Endothelial cell of umbilical vein (primary cell): ENCODE measurements around the gene KPNA2. TPM values are rescaled to one million over a fixed set of nuclear protein-coding genes. Genes with fewer than 3 reads are reported as not detected.
"Not testable (repeated sequence)": the region's sequence is repeated elsewhere in the genome, so short reads cannot be mapped to it uniquely, and the experiment has no call there.

Experiments
- BruUV-seq: library from RNA; stranded (reverse); fragments of 400-500 nt; replicated peaks from 2 replicates; lab custom pipeline; 2021; lab: Mats Ljungman, UMichigan
- CTCF ChIA-PET: fragments of 300-600, 350-600 bp; sonication (Branson Sonifier 250); formaldehyde crosslinking; loops from one replicate; lab custom pipeline; 2021; ENCODE audit warnings: antibody characterized with exemption, inconsistent platforms; lab: Charles Lee
- POLR2A ChIA-PET: fragments of 300-600, 350-600 bp; sonication (Branson Sonifier 250); formaldehyde crosslinking; loops from one replicate; lab custom pipeline; 2021; ENCODE audit warnings: antibody characterized with exemption, inconsistent platforms; lab: Charles Lee
- DNase-seq: peaks from one replicate; pipeline ENCODE4 v3.0.0-alpha.2; 2011; ENCODE audit warnings: low read depth, low spot score
- FAIRE-seq: peaks from 2 replicates; lab custom pipeline; 2011; peaks lifted over from hg19 to GRCh38; lab: Jason Lieb, UNC
- H2AFZ ChIP-seq: 2 replicates; pipeline ENCODE4 v1.6.0; 2012; ENCODE audit warnings: low read depth, low read length, control low read depth, inconsistent platforms
- H3K27ac ChIP-seq: 2 replicates; pipeline ENCODE4 v1.5.1; 2011; ENCODE audit warnings: low read depth, mild to moderate bottlenecking, control low read depth, low read length, moderate library complexity; ENCODE audit not compliant: insufficient read depth
- H3K27me3 ChIP-seq, 2 experiments: 2 replicates each; pipeline versions ENCODE4 v1.6.0 to v1.6.1; 2011; ENCODE audit warnings: low read length in 2 of 2, mixed read lengths in 1 of 2; ENCODE audit not compliant: control insufficient read depth in 2 of 2, insufficient read depth in 2 of 2
- H3K36me3 ChIP-seq, 2 experiments: 2 replicates in 1 of 2; 3 replicates in 1 of 2; pipeline ENCODE4 v1.5.1; 2011; ENCODE audit warnings: low read length in 2 of 2, mild to moderate bottlenecking in 1 of 2, moderate library complexity in 1 of 2; ENCODE audit not compliant: control insufficient read depth in 2 of 2, insufficient read depth in 2 of 2; ENCODE audit errors: extremely low read depth in 1 of 2
- H3K4me1 ChIP-seq: 3 replicates; pipeline ENCODE4 v1.5.1; 2011; ENCODE audit warnings: mild to moderate bottlenecking, low read length; ENCODE audit not compliant: control insufficient read depth, insufficient read depth; ENCODE audit errors: extremely low read depth
- H3K4me2 ChIP-seq: 2 replicates; pipeline ENCODE4 v1.6.1; 2011; ENCODE audit warnings: low read length, control low read depth, mixed read lengths; ENCODE audit not compliant: insufficient read depth
- H3K4me3 ChIP-seq, 3 experiments: fragments of 200-600 bp in 1 of 3; sonication (generic), shearing (Covaris generic) in 1 of 3; replicated peaks in 1 of 3; 2 replicates each; pipeline ENCODE4 v1.5.1; 2011 to 2016; ENCODE audit warnings: control low read depth in 3 of 3, low read length in 3 of 3, mild to moderate bottlenecking in 2 of 3, inconsistent platforms in 1 of 3, low read depth in 1 of 3, moderate library complexity in 1 of 3; ENCODE audit not compliant: insufficient read depth in 1 of 3
- H3K79me2 ChIP-seq: 2 replicates; pipeline ENCODE4 v1.6.0; 2012; ENCODE audit warnings: low read length, inconsistent platforms; ENCODE audit not compliant: control insufficient read depth, insufficient read depth
- H3K9ac ChIP-seq: replicated peaks from 2 replicates; pipeline ENCODE3; 2011; ENCODE audit warnings: low read length, control low read depth; ENCODE audit not compliant: insufficient read depth; ENCODE audit errors: extremely low read depth
- H3K9me1 ChIP-seq: replicated peaks from 3 replicates; pipeline ENCODE4 v1.6.0; 2011; ENCODE audit warnings: mild to moderate bottlenecking, low read length; ENCODE audit not compliant: control insufficient read depth, insufficient read depth; ENCODE audit errors: extremely low read depth
- H3K9me3 ChIP-seq: replicated peaks from 2 replicates; pipeline ENCODE4 v1.5.1; 2012; ENCODE audit warnings: low read length, inconsistent platforms; ENCODE audit not compliant: control insufficient read depth, insufficient read depth
- H4K20me1 ChIP-seq: replicated peaks from 2 replicates; pipeline ENCODE3; 2011; ENCODE audit warnings: mild to moderate bottlenecking, low read length; ENCODE audit not compliant: control insufficient read depth, insufficient read depth; ENCODE audit errors: extremely low read depth
- CTCF ChIP-seq, 2 donors: IDR thresholded peaks; 1 replicate in 1 of 2; 2 replicates in 1 of 2; pipeline ENCODE4 v1.5.1; 2011; ENCODE audit warnings: low read length in 2 of 2, mild to moderate bottlenecking in 2 of 2, moderate library complexity in 2 of 2, control low read depth in 1 of 2, inconsistent platforms in 1 of 2, low read depth in 1 of 2; ENCODE audit not compliant: insufficient read depth in 1 of 2; ENCODE audit errors: extremely low read depth in 1 of 2
- EZH2 ChIP-seq: IDR thresholded peaks from 2 replicates; pipeline ENCODE4 v1.6.1; 2012; ENCODE audit warnings: borderline replicate concordance, low read depth, mild to moderate bottlenecking, moderate library complexity, low read length, inconsistent platforms; ENCODE audit not compliant: severe bottlenecking
- FOS ChIP-seq: IDR thresholded peaks from 2 replicates; pipeline ENCODE4 v1.6.1; 2011; ENCODE audit warnings: mild to moderate bottlenecking, low read length, moderate library complexity, borderline replicate concordance; ENCODE audit not compliant: insufficient read depth
- GATA2 ChIP-seq: IDR thresholded peaks from 2 replicates; pipeline ENCODE4 v1.7.0; 2011; ENCODE audit warnings: low read depth, mild to moderate bottlenecking, moderate library complexity, mixed read lengths, low read length; ENCODE audit not compliant: insufficient read length, insufficient read depth
- JUN ChIP-seq: IDR thresholded peaks from 2 replicates; pipeline ENCODE4 v1.6.1; 2011; ENCODE audit warnings: borderline replicate concordance, low read depth; ENCODE audit not compliant: insufficient read length, insufficient read depth
- MAX ChIP-seq: IDR thresholded peaks from 2 replicates; pipeline ENCODE4 v1.6.1; 2011; ENCODE audit not compliant: insufficient read depth, insufficient read length
- MYC ChIP-seq: IDR thresholded peaks from one replicate; pipeline ENCODE4 v1.6.1; 2011; ENCODE audit warnings: mild to moderate bottlenecking, low read depth, low read length
- POLR2A ChIP-seq: IDR thresholded peaks from 2 replicates; pipeline ENCODE4 v1.6.1; 2012; ENCODE audit warnings: low read depth, mild to moderate bottlenecking, control low read depth, low read length
- POLR2AphosphoS5 ChIP-seq: IDR thresholded peaks from 2 replicates; pipeline ENCODE4 v1.6.1; 2012; ENCODE audit warnings: low read depth, mild to moderate bottlenecking, control low read depth, low read length, moderate library complexity; ENCODE audit not compliant: insufficient read depth
- dilution Hi-C: fragments of 300-500 bp; cut with MboI; formaldehyde crosslinking; loops from one replicate; pipeline ENCODE4 v1.15.0; 2019; ENCODE audit warnings: low sequenced_read_pairs; ENCODE audit not compliant: extremely low pct_ligation_motif_present
- intact Hi-C: fragments of 100-400 bp; cut with micrococcal nuclease; formaldehyde crosslinking; loops from one replicate; pipeline ENCODE4 v1.10.0; 2022
- polyA plus RNA-seq, 4 experiments: library from polyadenylated mRNA; depleted of rRNA in 3 of 4; stranded (reverse) in 3 of 4; unstranded in 1 of 4; fragments of >200 nt; gene quantifications; 2 replicates each; pipeline versions ENCODE4 v1.2.1 to v1.2.3, GENCODE V29; 2011 to 2012; ENCODE audit warnings: missing spikeins in 1 of 4
- total RNA-seq: library from RNA; stranded (reverse); gene quantifications from 2 replicates; pipeline ENCODE4 v1.2.3, GENCODE V29; 2021

KPNA2 gene
- total and polyA plus RNA-seq, 2 donors (not counting 3 experiments of a cell fraction or from before 2014, with no cell fraction given): 252 to 382 TPM

- no peak overlapping the region for H2AFZ ChIP-seq
- no peaks in the 10 kb centered on the region for H3K36me3 ChIP-seq
- H4K20me1 ChIP-seq: no peaks in the 10 kb centered on the region
- FAIRE-seq (no peak), DNase-seq (no peak)
- H3K27me3 ChIP-seq: no peaks in the 10 kb centered on the region
- H3K9ac ChIP-seq: no peak overlapping the region
- CTCF ChIA-PET: interaction anchor here (1.3 to 1.4 kb wide), 2 partner anchors 23 to 120 kb away, joined by 3 to 4 read pairs; no protein-coding TSS in a partner anchor
- no peaks in the 10 kb centered on the region for H3K79me2 ChIP-seq
- no peak overlapping the region for H3K27ac ChIP-seq
- no TSS peak for BruUV-seq
- no peaks in the 10 kb centered on the region for H3K9me3 ChIP-seq
- H3K4me1 ChIP-seq: no peaks in the 10 kb centered on the region
- no peak overlapping the region for H3K4me3 ChIP-seq
- POLR2A ChIA-PET: no interaction called here
- dilution Hi-C loops (no loop called here), intact Hi-C loops (no loop called here)
- TF ChIP-seq EZH2 (no peak), MYC (no peak), GATA2 (no peak), CTCF (IDR thresholded peaks at IDR 0.05; ENCODE audit: extremely low read depth in 1 of 2, insufficient read depth in 1 of 2, low read depth in 1 of 2, low read length in 2 of 2) (no peak), MAX (no peak), FOS (no peak), JUN (no peak), POLR2AphosphoS5 (no peak), POLR2A (no peak)
- no peak overlapping the region for H3K4me2 ChIP-seq
- H3K9me1 ChIP-seq: no peaks in the 10 kb centered on the region
Observed at GRCh38 chr17:68080411-68081150, 45.0 kb downstream of the KPNA2 start.

- dilution Hi-C loops, H2AFZ ChIP-seq, H3K79me2 ChIP-seq, intact Hi-C loops, H3K4me1 ChIP-seq, H4K20me1 ChIP-seq, H3K9me1 ChIP-seq, H3K9me3 ChIP-seq, H3K27ac ChIP-seq, H3K36me3 ChIP-seq, H3K4me3 ChIP-seq, POLR2A ChIA-PET, H3K9ac ChIP-seq, H3K27me3 ChIP-seq, FAIRE-seq, H3K4me2 ChIP-seq, BruUV-seq, DNase-seq: not testable (repeated sequence)
- CTCF ChIA-PET: interaction anchor here (0.7 to 1.4 kb wide), 3 partner anchors 24 to 119 kb away, joined by 3 to 4 read pairs (median 3); no protein-coding TSS in a partner anchor
Observed at GRCh38 chr17:68081305-68082265, 46.0 kb downstream of the KPNA2 start.
